RCC 7860 (cell line): ENCODE data around the gene NBDY.

Experiments used
- DNase-seq: peaks from one replicate; pipeline ENCODE4 v3.0.0-alpha.2; 2015; ENCODE audit warnings: low spot score
- FAIRE-seq: peaks from 2 replicates; lab custom pipeline; 2012; peaks lifted over from hg19 to GRCh38; lab: Jason Lieb, UNC

The NBDY gene

DNA sequence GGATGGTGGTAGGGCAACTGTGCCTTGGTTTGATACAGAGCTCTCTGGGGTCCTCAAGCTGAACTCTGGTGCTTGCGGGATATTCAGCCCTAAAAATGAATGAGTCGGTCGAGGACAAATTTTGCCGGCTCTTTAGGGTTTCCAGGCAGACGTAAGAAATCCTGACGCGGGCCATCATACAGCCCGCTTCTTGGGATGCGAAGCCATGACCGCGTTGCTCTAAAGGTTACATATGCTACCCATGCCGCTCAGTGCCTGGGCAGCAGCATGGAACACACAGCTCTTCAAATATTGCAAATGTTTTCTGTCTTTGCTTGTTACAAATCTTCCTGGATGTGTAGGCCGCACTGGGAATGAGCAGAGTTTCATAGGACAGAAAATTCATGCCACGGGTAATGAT is 55.6 kb downstream of the NBDY start:
- FAIRE-seq: no peak
- no peak for DNase-seq

DNA sequence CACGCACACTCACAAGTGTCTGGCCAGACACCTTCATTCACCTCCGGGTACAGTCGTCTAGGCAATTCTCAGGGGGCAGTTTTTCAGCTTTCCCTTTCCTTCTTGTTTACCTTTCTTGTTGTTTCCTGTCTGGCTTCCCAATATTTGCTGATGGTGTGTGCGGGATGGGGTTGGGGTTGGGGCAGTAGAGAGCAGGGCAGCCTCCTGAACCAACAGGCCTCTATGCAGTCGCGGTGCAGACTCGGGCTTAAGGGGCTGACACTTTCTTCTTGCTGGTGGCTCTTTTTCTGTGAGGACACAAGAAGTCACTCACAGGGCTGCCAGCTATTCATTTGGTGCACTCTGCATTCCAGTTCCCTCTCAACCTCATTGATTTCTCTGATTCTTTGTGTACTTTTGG is 56.4 kb downstream of the NBDY start:
- DNase-seq (no peak), FAIRE-seq (no peak)

DNA sequence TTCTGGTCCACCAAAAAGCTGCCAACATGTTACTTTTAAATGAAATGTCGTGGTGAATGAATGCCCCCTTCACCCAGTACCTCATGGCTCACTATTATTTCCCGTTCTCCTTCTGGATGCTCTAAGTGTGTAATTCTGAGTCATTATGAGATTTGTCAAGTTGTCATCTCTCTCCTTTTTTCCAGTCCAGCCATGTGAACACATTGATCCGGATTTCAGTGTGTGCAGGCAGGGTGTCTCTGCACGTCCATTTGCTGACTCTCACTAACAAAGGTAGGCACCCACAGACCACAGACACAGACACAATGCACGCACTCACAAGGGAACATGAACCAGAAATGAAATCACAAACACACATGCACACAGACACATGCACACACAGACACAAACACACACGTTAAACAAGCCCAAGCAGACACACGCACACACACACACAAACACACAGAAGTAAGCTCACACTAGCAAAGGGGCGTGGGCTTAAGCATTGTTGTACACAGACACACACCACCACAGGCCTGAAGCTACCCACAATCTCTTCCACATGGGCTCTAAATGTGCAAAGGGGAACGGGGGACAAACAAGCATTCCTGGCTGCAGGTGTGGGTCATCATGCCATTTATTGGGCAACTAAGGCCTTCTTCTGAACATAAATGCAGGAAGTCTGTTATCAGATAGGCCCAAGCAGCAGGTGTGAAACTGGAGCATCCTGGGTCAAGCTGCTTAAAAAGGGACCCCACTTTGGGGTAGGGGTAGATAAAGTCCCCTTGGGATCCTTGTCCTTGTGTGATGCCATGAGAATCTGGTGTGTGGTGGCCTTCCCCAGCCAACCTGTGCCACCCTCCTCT is 58.1 kb downstream of the NBDY start:
- no peak for FAIRE-seq
- DNase-seq: no peak

DNA sequence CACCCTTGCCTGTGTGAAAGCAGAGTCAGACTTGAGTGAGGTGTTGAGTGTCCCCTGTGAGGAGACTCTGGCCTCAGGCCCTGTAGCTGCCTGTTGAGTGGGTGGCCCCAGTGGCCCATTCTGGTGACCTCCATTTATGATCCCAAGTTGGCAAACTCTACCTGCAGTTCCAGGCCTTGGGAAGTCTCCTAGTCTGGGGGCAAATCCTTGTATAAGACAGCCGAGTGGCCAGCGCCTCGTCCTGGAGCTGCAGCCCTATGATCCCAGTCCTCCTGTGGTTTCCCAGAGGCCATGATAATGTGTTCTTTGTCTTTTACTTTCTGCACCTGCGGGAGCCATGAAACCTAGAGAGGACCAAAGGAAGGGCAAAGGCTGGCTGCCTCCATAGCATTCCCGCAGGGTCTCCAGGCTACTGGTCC is 58.7 kb downstream of the NBDY start:
- DNase-seq: no peak

DNA sequence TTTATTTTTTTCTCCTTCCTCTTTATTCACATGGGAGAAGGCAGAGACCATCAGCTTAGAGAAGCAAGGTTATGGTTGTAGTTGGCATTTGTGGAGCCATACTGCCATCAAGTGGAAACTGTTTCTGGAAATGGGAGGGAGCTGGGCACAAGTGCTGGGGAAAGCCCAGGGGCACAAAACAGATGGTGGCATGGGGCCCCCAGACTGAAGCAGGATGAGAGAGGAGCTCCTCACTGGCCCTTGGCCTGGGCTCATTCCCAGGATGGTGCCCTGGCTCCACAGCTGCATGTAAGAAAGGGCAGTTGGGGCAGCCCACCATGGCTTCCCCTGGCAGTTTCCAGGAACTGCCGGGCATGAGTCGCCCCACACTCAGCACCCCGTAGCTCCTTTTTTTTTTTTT is 59.2 kb downstream of the NBDY start:
- FAIRE-seq (no peak), DNase-seq (no peak)

More for the DNA sequence above, 58.7 kb downstream of the NBDY start:
- no peak for FAIRE-seq

DNA sequence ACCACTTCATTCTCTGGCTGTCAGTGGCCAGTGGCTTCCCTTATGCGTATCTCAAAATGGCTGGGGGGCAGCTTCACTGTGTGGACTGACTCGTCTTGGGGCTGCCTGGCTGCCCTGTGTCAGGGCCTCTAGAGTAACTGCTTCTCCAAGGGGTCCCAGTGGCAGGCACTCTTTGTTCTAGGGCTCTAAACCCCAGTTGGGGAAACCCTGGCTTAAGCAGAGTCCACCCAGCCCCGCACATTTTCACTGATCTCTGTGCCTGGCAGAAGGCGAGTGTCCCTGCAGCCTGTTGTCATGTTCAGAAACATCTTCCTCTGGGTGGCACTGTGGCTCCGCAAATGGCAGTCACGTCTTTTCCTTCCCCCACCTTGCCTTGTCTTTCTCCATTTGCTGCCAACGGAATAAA is 59.7 kb downstream of the NBDY start:
- FAIRE-seq: no peak
- DNase-seq: no peak

DNA sequence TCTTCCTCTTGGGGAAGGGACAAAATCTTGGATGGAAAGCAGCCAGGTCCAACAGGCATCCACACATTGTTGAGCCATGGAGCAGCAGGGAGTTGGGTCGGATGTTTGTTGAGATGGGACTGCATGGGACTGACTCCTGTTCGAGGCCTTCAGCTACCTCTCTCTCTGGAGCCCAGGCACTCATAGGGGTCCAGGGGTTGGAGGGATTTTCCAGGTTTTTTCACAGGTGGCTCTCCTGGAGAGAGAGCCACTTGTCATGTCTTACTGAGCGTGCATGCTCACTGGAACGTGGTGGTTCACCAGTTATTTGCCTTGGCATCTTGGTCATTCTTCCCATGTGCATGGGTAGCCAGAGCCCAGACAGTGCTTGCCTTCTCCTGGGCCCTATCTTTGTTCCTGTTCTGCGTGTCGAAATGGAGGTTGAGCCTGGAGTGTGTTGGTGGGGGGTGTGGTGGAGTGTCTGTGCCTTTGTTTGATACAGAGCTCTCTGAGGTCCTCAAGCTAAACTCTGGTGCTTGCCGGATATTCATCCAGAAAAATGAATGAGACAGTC is 60.6 kb downstream of the NBDY start:
- DNase-seq (no peak), FAIRE-seq (no peak)

DNA sequence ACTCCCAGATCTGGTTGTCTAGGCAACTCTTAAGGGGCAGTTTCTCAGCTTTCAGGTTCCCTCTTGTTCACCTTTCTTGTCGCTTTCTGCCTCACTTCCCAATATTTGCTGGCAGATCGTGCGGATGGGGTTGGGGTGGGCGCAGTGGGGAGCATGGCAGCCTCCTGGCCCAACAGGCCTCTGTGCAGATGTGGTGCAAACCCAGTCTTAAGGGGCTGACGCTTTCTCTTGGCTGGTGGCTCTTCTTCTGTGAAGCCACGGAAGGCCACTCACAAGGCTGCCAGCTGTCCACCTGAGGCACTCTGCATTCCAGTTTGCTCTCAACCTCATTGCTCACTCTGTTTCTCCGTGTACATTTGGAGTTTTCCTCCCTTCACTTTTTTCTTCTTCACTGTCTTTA is 61.7 kb downstream of the NBDY start:
- FAIRE-seq (no peak), DNase-seq (no peak)

DNA sequence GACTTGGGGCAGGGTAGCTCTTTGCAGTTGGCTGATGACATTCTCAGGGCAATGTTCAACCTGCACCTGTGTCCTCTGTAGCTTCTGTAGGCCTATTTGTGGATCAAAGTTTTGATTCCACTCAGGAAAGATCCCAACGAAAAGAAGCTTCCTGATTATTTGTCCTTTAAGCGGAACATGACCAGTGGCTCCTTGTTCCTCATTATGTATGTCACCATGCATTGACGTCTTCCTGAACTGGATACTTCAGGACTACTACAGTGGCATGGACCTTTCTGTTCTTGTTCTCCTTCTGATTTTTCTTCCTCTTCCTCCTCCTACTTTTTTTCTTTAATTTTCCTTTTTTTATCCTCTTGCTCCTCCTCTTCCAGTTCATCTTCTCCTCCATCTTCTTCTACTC is 62.4 kb downstream of the NBDY start:
- no peak for DNase-seq
- FAIRE-seq: no peak

DNA sequence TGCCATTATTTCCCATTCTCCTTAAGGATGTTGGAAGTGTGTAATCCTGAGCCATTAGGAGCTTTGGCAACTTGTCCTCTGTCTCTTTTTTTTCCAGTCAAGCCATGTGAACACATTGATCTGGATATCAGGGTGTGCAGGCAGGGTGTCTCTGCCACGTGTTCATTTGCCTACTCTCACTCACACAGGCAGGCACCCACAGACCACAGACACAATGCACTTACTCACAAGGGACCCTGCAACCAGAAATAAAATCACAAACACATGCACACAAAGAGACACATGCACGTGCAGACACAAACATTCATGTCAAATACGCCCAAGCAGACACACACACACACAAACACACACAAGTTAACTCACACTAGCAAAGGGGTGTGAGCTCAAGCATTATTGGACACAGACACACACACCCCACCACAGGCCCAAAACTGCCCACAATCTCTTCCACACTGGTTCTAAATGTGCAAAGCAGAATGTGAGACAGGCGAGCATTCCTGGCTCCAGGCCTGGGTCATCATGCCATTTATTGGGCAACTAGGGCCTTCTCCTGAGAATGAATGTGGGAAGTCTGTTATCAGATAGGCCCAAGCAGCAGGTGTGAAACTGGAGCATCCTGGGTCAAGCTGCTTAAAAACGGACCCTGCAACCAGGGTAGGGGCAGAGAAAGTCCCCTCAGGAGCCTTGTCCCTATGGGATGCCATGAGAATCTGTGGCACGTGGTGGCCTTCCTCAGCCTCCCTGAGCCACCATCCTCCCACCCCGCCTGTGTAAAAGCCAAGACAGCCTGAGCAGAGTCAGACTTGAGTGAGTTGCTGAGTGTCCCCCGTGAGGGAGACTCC is 63.4 kb downstream of the NBDY start:
- FAIRE-seq (no peak), DNase-seq (no peak)

DNA sequence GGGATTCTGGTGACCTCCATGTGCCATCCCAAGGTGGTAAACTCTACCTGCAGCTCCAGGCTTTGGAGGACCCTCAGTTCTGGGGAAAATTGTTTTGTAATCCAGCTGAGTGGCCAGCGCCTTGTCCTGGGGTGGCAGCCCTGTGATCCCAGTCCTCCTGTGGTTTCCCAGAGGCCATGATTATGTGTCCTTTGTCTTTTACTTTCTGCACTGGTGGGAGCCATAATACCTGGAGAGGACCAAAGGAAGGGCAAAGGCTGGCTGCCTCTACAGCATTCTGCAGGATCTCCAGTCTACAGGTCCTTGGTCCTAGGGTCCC is 64.0 kb downstream of the NBDY start:
- DNase-seq (no peak), FAIRE-seq (no peak)

DNA sequence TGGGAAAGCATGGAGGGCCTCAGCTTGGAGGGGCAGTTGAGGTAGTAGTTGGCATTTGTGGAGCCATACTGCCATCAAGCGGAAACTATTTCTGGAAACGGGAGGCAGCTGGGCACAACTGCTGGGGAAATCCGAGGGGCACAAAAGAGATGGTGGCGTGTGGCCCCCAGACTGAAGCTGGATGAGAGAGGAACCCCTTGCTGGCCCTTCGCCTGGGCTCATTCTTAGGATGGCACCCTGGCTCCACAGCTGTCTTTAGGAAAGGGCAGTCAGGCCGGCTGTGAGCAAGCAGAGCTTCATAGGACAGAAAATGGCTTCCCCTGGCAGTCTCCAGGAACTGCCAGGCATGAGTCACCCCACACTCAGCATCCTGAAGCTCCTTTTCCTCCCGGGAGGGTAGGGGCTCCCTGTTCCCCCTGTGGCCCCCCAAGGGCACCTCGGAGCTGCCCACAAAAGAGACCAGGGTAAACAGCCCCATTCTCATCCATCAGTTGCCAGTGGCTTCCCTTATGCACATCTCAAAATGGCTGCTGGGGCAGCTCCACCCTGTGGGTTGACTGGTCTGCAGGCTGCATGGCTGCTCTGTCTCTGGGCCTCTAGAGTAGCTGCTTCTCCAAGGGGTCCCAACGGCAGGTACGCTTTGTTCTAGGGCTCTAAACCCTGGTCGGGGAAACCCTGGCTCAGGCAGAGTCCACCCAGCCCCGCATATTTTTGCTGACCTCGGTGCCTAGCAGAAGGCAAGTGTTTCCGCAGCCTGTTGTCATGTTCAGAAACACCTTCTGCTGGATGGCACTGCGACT is 64.7 kb downstream of the NBDY start:
- FAIRE-seq: no peak
- no peak for DNase-seq

DNA sequence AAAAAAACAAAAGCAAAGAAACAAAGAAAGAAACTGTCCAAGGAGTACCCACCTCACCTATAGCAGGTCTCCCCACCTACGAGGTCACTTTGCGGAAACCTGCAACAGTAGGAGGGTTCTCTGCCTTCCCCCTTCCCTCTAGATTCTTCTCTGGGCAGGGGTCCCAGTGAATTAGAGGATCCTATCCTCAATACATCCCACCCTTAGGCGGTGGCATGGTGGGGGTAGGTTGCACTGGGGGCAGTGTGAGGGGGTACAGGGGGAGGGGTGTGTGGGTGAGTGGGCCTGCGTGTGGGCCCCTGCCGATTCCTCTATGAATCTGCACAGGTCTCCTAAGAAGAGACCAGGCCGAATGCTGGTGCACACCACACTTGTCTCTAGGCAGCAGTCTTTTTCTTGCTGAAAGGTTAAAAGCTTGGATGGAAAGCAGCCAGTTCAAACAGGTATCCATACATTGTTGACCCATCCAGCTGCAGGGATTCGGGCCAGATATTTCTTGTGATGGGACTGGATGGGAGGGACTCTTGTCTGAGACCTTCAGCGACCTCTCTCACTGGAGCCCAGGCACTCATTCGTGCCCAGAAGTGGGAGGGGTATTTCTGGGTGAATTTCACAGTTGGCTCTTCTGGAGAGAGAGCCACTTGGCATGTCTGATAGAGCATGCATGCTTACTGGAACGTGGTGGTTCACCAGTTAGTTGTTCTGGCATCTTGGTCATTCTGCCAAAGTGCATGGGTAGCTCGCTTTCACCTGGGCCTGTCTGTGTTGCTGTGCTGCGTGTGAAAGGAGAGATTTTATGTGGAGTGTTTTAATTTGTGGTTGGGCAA is 65.6 kb downstream of the NBDY start:
- no peak for DNase-seq

DNA sequence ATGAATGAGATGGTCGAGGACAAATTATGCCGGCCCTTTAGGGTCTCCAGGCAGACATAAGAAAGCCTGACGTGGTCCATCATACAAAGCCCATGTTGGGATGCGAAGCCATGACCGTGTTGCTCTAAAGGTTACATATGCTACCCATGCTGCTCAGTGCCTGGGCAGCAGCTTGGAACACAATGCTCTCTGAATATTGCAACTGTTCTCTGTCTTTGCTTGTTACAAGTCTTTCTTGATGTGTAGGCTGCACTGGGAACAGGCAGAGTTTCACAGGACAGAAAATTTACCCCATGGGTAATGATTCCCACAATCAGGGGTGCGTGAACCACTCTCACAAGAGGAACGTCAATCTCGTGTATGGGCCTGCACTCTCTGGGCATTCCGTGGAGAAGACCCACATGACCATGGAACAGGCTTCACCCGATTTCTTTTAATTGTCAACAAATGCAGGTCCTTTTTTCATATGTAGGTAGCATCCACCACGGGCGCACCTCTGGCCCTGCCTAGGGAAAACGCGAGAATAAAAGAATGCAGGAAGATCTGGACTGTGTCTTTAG is 66.3 kb downstream of the NBDY start:
- DNase-seq (no peak), FAIRE-seq (no peak)

More for the DNA sequence above, 65.6 kb downstream of the NBDY start:
- FAIRE-seq: no peak

DNA sequence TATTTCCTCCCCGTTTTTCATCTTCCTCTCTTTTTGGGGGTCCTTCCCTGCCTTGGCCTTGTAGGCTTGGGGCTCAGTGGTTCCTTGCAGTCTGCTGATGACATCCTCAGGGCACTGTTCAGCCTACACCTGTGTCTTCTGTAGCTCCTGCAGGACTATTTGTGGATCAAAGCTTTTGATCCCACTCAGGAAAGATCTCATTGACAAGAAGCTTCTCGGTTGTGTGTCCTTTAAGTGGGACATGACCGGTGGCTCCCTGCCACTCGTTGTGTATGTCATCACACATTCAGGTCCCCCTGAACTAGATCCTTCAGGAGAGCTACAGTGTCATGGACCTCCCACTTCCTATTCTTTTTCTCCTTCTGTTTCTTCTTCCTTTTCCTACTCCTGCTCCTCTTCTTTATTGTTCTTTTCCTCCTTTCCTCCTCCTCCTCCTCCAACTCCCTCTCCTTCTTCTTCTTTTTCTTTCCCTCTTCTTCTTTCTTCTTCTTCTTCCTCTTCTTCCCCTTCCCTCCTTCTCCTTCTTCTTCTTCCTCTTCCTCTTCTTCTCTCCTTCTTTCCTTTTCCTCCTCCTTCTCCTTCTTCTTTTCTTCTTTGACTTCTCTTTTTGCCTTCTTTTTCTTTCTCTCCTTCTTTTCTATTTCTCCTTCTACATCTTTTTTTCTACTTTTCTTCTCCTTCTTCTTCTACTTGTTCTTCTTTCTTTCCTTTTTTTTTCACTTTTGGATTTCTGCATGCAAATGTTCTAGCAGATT is 67.8 kb downstream of the NBDY start:
- FAIRE-seq (no peak), DNase-seq (no peak)

DNA sequence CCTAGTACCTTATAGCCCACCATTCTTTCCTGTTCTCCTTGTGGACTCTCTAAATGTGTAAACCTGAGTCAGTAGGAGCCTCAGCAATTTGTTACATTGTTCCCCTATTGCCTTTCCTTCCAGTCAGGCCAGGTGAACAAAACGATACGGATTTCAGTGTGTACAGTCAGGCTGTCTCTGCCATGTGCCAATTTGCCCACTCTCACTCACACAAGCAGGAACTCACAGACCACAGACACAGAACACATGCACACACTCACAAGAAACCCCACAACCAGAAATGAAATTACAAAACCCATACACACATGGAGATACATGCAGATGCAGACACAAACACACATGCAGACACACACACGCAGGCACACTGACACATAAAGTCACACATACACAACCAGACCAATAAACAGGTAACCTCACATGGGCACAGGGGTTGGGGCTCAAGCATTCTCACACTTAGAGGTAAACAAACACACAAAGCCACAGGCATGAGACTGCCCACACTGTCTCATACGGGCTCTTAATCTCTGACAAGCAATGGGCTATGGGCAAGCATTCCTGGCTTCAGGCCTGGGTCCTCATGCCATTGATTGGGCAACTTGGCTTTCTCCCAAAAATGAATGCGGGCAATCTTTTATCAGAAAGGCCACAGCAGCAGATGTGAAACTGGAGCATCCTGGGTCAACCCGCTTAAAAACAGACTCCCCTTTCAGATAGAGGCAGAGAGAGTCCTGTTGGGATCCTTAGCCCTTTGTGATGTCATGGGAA is 68.7 kb downstream of the NBDY start:
- DNase-seq (no peak), FAIRE-seq (no peak)

DNA sequence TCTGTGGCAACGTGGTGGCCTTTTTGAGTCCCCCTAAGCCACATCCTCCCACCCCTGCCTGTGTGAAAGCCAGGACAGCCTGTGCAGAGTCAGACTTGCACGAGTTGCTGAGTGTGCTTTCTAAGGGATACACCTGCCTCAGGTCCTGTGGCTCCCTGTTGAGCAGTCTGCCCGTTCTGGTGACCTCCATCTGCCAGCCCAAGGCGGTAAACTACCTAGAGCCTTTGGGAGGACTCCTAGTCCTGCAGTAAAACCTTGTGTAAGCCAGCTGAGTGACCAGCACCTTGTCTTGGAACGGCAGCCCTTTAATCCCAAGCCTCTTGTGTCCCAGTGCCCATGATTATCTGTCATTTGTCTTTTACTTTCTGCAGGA is 69.3 kb downstream of the NBDY start:
- no peak for DNase-seq
- FAIRE-seq: no peak
